ENCODE results near the gene SLC35F4. TPM values are rescaled to one million over a fixed set of nuclear protein-coding genes. Genes with fewer than 3 reads are reported as not detected.

SLC35F4 gene
- total and polyA plus RNA-seq, 10 of the 15 experiments (the other 5 are each of a cell fraction or from before 2014, with no cell fraction given) = 0.06 to 0.30 TPM; not detected in 8

- SMC1A ChIA-PET (ENCODE audit: uncharacterized antibody, unreplicated experiment) = no interaction called here
- DNase-seq (ENCODE audit: low read depth, low spot score) = no peak
- in situ Hi-C loops (cut with MboI) = no loop called here
- TF ChIP-seq TCF3 (IDR thresholded peaks at IDR 0.05; ENCODE audit: borderline replicate concordance, insufficient read depth, low read depth, low read length) (no peak), NKRF (conservative IDR thresholded peaks at IDR 0.05) (no peak), HDAC2 (IDR thresholded peaks at IDR 0.05) (no peak), POLR2AphosphoS5 (IDR thresholded peaks at IDR 0.05; ENCODE audit: low read length) (no peak), SREBF2 (IDR thresholded peaks at IDR 0.05; ENCODE audit: low read length) (no peak), SRF (IDR thresholded peaks at IDR 0.05; ENCODE audit: low read depth in 2 of 2, low read length in 2 of 2) (no peak), MLLT1 (IDR thresholded peaks at IDR 0.05) (no peak), ZBTB40 (IDR thresholded peaks at IDR 0.05; ENCODE audit: borderline replicate concordance) (no peak), ATF3 (IDR thresholded peaks at IDR 0.05; ENCODE audit: borderline replicate concordance, extremely low read depth, low read depth, low read length) (no peak), CTCF (IDR thresholded peaks at IDR 0.05 in 2 of 3, conservative IDR thresholded peaks at IDR 0.05 in 1 of 3; ENCODE audit: control insufficient read depth in 2 of 3, extremely low read depth in 1 of 3, insufficient read depth in 1 of 3, low read depth in 3 of 3, low read length in 3 of 3) (no peak), EP300 (IDR thresholded peaks at IDR 0.05; ENCODE audit: borderline replicate concordance in 1 of 2, control insufficient read depth in 1 of 2, low read depth in 2 of 2, low read length in 2 of 2) (no peak), KLF5 (IDR thresholded peaks at IDR 0.05; ENCODE audit: partially characterized antibody) (no peak), NFXL1 (IDR thresholded peaks at IDR 0.05; ENCODE audit: borderline replicate concordance) (no peak), ZNF274 (IDR thresholded peaks at IDR 0.05; ENCODE audit: insufficient read depth, insufficient read length) (no peak), SIX5 (IDR thresholded peaks at IDR 0.05; ENCODE audit: low read depth, low read length, severe bottlenecking) (no peak)
Observed at GRCh38 chr14:57903954-57904353, 38.1 kb upstream of the SLC35F4 start.

More at GRCh38 chr14:57903954-57904353, 38.1 kb upstream of the SLC35F4 start:
- intact Hi-C loops (cut with micrococcal nuclease; ENCODE audit: unreplicated experiment) = no loop called here
- Histone ChIP-seq H3K9ac (ENCODE audit: control insufficient read depth, insufficient read depth, low read length) (no peak overlapping the region), H3K4me2 (ENCODE audit: control insufficient read depth, insufficient read depth) (no peak overlapping the region), H3K27me3 (replicated peaks in 1 of 2; ENCODE audit: control insufficient read depth in 2 of 2, insufficient read depth in 2 of 2, low read length in 1 of 2) (no peaks in the 10 kb centered on the region), H2AFZ (ENCODE audit: control insufficient read depth, low read depth, low read length) (no peak overlapping the region), H3K36me3 (ENCODE audit: control insufficient read depth in 2 of 2, insufficient read depth in 2 of 2, low read length in 1 of 2) (no peaks in the 10 kb centered on the region), H3K79me2 (ENCODE audit: control insufficient read depth, insufficient read depth, low read length) (no peaks in the 10 kb centered on the region), H3K9me3 (replicated peaks; ENCODE audit: control insufficient read depth, insufficient read depth, low read length) (no peaks in the 10 kb centered on the region), H3K4me1 (ENCODE audit: control insufficient read depth, insufficient read depth, low read length) (no peaks in the 10 kb centered on the region), H3K27ac (ENCODE audit: control insufficient read depth, insufficient read depth) (no peak overlapping the region), H4K20me1 (ENCODE audit: control insufficient read depth, insufficient read depth) (no peaks in the 10 kb centered on the region), H3K4me3 (no peak overlapping the region)
- POLR2A ChIA-PET = no interaction called here
- ATAC-seq (no peak), FAIRE-seq (no peak)
- RAD21 ChIA-PET (ENCODE audit: unreplicated experiment) = no interaction called here
- BruUV-seq (replicated peaks) = no TSS peak
- CTCF ChIA-PET = no interaction called here
- WGBS (ENCODE audit: insufficient coverage, insufficient replicate concordance, low lambda C conversion rate, missing lambda C conversion rate) = 0% methylated on average over 1 of the region's 1 CpG
